ENCODE measurements around the gene AGPAT2.

The AGPAT2 gene

DNA sequence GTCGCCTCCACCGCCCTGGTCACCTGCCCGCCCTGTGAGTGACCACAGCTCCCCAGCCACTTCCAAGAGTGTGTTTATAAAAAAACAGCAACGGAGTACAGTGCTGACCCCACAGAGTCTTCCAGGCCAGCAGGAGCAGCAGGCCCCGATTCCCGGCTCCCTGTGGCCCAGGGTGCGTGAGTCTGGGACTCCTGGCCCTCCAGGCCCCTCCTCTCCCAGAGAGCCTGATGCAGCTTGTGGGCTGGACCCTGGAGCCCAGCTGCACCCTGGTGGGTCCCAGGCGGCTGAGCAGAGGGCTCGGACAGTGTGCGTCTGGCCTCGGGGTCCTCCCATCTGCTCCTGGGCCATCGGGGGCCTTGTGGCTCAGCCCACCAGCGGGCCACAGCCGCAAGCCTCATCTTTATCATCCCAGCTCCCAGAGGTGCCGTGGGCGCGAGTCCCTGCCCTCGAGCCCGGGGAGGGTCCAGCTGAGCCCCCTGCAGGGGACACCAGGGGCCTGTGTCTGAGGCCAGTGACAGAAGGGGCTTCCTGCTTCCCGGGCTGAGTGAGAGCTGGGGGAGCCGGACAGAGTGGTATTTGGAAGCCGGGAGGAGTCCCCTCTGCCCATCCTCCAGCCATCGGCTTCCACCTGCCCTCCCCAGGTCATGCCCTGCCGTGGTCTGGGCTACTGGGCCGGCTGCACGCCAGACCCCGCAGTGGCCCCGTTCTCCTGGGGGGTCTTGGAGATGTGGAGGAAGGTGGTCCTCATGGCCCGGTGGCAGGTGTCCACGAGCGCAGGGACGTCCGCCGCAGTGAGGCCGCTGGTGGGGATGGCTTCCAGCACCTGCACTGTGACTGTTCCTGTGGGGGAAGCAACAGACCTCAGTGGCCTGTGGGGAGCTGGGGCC is 13.9 kb downstream of the AGPAT2 start:
- DNase-seq (ENCODE audit: low spot score), result no peak

DNA sequence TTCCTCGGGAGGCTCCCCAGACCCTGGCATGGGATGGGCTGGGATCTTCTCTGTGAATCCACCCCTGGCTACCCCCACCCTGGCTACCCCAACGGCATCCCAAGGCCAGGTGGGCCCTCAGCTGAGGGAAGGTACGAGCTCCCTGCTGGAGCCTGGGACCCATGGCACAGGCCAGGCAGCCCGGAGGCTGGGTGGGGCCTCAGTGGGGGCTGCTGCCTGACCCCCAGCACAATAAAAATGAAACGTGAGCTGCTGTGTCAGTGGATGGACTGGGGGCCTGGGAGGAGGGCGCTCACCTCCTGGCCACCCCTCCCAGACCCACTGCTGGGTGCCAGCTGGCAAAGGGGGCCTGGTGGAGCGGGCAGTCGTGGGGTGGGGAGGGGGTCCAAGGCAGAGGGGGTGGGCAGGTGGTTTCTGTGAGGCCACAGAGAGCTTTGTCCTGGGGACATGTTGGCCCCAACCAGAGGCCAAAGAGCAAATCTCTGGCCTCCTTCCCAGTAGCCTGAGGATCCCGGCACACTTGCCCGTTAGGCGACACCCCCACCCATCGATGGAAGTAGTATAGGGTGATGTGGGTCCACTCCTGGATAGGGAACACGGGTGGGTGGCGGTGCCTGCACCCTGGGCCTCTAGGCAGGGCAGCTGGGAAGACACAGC is 14.7 kb downstream of the AGPAT2 start:
- no peak for DNase-seq (ENCODE audit: low spot score)

DNA sequence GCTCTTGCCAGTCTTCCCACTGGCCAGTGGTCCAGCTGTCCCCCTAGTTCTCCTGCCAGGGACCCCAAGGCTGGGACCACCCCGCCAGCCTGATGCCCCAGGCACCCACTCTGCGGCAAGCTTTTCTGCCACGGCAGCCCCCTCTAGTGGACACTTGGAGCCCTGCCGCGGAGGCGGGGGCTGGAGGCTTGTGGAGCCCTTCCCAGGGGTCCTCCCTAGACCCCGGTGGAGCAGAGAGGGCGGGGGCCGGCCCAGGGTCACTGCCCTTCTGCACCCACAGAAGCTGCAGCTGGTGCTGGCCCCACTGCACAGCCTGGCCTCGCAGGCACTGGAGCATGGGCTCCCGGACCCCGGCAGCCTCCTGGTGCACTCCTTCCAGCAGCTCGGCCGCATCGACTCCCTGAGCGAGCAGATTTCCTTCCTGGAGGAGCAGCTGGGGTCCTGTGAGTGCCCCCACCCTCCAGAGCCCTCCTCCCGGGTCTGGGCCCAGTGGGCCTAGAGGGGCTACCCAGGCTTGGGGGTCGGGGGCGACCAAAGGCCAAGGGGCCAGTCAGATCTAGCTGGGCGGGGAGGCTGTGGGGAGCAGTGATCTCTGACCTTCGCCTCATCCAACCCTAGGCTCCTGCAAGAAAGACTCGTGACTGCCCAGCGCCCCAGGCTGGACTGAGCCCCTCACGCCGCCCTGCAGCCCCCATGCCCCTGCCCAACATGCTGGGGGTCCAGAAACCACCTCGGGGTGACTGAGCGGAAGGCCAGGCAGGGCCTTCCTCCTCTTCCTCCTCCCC is 15.4 kb downstream of the AGPAT2 start:
- DNase-seq (ENCODE audit: low spot score), result no peak

DNA sequence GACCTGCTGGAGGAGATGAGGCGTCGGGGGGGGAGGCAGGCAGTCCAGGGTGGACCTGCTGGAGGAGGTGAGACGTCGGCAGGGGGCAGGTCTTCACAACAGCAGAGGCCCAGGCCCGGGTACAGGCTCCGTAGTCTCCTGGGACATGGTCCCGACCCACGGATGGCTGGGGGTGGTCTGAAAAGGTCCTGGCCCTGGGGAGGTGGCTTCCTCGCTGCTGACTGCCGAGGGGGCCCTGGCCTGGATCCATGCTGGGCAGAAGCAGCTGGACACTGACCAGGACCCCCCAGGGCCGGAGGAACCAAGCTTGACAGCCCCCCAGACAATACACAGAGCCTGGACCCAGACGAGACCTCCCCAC is 16.0 kb downstream of the AGPAT2 start:
- no peak for DNase-seq (ENCODE audit: low spot score)

DNA sequence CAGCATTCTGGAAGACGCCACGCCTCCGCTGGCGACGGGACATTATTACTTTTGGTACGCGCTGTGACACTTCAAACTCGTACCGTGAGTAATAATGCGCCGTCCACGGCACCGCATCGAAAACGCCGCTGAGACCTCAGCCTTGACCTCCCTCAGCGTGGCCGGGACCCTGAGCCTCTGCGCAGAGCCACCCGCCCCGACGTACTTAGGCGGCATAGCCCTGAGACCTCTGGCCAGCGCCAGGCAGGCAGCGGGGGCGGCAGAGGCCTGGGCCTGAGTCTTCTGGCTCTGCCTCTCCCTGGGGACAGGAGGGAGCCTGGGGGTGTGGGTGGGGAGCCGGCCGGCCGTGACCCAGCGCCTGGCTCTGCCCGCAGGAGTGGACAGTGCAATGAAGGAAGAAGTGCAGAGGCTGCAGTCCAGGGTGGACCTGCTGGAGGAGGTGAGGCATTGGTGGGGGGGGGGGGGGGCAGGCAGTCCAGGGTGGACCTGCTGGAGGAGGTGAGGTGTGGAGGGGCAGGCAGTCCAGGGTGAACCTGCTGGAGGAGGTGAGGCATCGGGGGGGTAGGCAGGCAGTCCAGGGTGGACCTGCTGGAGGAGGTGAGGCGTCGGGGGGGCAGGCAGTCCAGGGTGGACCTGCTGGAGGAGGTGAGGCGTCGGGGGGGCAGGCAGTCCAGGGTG is 16.5 kb downstream of the AGPAT2 start:
- DNase-seq (ENCODE audit: low spot score), result no peak

DNA sequence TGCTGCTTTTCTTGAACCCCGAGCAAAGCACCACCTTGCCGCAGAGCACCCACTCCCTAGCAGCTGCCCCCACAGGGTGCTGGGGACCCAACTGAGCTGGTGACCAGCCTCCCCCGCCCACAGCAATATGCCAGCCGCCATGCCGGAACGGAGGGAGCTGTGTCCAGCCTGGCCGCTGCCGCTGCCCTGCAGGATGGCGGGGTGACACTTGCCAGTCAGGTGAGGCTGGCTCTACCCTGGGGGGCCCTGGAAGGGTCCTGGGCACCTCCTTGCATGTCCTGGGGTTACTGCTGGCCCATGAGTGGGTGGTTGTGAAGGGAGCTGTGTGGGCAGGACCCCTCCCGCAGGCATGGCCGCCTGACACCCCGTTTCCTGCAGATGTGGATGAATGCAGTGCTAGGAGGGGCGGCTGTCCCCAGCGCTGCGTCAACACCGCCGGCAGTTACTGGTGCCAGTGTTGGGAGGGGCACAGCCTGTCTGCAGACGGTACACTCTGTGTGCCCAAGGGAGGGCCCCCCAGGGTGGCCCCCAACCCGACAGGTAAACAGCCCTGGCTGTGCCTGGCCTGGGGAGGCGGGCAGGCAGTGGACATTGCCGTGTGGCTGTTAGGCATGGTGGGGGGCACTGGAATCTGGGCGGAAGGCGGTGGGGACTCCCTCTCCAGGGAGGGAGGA is 17.3 kb downstream of the AGPAT2 start:
- DNase-seq (ENCODE audit: low spot score), result no peak

DNA sequence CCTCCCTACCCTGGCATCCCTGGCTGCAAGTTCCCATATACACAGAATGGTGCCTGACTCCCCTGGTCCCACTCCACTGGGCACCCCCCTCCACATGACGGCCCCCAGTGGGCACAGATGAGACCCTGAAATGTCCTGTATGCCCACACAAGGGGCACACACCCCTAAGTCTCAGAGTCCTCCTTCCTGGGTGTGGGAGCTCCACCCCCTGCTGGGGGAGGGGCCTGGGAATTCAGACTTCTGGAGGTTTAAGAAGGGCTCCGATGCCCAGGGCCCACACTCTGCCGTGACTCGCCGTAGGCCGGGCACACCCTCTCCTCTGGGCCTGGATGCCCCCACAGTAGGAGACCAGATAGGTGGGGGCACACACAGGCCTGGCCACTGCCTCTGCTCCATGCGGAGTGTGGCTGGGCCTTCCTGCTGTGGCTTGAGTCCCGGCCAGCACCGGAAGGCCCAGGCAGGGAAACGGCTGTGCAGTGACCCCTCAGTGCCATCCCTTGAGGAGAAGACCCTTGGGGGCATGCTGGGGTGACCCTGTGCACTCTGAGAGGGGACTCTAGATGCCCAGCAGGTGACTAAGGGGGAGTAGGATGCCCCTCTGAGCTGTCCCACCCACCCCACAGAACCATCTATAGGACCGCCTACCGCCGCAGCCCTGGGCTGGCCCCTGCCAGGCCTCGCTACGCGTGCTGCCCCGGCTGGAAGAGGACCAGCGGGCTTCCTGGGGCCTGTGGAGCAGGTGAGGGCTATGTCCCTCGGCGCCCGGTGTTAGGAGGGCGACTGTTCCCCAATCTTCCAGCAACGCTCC is 18.1 kb downstream of the AGPAT2 start:
- no peak for DNase-seq (ENCODE audit: low spot score)

DNA sequence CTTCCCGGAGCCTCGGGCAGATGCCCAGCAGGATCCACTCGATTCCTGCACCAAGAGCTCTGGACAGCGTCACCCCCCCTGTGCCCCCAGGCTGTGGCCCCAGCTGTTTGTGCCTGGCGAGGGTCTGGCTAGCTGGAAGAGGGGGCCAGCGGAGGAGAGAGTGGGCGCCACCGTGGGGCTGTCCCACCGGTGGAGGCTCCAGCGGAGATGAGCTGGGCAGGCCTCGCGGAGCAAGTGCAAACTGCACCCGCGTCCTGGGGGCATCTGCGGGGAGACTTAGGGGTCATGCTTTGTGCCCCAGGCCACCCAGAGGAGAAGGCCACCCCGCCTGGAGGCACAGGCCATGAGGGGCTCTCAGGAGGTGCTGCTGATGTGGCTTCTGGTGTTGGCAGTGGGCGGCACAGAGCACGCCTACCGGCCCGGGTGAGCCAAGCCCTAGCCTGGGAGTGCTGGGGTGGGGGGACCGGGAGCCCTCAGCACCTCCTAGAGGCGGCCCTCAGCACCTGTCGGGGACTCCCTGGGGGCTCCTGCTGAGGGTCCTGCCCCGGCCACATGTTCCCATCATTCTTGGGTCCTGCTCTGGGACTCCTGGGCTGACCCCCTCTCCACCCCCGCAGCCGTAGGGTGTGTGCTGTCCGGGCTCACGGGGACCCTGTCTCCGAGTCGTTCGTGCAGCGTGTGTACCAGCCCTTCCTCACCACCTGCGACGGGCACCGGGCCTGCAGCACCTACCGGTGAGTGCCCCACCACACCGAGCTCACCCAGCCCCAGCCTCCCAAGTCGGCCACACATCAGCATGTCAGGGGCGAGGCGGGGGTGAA is 19.1 kb downstream of the AGPAT2 start:
- no peak for DNase-seq (ENCODE audit: low spot score)

DNA sequence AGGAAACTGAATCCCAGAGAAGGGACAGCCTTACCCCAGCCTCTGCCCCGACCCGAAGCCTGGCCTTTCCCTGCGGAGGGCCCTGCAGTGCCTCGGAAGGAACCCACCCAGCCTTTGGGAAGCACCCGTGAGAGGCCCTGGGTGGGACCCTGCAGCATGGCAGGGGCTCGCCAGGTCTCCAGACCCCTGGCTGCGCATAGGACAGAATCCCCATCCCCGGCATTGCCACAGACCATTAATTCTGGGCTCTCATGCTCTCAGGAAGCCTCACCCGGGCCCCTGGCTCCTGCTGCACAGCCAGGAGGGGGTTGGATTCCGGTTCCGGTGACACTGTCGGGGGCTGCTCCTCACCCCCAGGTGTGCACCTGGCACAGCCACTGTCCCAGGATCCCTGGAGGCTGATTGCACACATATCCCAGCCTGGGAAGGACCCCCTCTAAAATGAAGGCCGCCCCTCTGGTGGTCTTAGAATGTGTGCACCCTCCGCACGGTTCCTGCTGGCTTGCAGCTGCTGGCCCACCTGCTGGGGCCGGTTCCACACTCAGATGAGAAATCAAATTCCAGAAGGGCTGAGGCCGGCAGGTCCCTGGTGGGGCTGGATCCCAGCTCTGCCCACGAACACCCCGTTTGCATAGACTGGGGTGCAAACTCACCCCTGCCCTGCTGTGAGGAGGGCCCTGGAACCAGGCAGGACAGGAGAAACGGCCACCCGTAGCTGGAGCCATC is 19.9 kb downstream of the AGPAT2 start:
- no peak for DNase-seq (ENCODE audit: low spot score)

DNA sequence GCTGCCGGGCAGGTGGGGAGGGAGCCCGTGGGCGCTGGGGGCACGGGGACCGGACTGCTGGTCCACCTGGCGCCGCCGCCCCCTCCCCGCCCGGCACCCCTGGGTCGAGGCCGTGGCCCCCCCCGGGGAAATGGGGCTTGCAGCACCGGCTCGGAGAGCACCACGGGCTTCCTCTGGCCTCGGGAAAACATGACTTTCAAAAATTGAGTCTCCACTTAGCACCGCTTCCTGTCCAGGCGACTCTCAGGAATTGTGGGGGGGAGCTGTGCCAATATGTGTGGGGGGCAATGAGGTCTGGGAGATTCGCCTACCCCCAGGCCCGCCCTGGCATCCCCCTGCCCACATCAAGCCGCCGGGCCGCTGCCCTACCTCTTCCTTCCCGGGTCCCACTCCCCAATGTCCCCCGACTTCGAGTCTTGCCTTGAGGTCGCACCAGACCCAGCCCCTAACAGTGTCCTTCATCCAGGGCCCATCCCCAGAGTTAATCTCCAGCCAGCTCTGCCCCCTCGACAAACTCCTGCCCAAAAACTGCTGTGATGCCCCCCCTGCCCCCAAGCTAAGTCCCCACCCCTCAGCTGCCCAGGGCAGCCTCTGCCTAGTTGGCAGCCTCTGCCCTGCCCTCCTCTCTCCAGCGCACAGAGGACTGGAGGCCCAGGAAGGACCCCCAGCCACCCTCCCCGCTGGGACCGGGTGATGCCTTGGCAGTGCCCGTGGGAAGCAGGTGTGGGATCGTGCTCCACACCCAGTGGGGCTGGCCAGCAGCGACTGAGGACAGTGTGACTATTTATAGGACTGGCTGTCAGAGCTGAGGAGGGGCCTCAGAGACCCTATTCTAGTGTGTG is 20.7 kb downstream of the AGPAT2 start:
- no peak for DNase-seq (ENCODE audit: low spot score)

DNA sequence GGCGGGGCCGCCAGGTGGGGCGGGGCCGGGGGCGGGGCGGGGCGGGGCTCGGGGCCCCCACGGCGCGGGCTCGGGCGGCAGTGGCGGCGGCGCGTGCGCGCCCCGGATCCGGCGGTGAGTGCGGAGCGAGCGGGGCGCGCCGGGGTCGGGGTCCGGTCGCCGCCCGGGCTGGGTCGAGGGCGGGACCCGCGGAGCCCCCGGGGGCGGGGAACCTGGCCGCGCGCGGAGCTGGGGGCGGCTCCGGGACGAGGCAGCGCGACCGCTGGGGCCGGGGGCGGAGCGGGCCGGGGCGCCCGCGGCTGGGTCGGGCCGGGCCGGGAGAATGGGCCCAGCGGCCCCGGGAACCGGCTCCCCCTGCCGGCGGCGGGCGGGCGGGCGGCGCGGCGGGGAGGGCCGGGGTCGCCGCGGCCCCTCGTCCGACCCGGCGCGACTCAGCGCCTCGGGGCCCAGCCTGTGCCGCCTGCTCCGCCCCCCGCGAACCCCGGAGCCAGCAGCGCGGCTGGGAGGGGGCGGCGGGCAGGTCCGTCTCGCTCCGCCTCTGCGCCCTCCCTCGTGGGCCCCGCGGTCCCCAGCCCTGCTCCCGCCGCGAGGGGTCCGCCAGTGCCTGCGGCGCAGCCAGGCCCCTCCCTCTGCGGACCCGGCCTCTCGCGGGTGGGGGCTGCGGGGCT is 21.4 kb downstream of the AGPAT2 start:
- no peak for DNase-seq (ENCODE audit: low spot score)

DNA sequence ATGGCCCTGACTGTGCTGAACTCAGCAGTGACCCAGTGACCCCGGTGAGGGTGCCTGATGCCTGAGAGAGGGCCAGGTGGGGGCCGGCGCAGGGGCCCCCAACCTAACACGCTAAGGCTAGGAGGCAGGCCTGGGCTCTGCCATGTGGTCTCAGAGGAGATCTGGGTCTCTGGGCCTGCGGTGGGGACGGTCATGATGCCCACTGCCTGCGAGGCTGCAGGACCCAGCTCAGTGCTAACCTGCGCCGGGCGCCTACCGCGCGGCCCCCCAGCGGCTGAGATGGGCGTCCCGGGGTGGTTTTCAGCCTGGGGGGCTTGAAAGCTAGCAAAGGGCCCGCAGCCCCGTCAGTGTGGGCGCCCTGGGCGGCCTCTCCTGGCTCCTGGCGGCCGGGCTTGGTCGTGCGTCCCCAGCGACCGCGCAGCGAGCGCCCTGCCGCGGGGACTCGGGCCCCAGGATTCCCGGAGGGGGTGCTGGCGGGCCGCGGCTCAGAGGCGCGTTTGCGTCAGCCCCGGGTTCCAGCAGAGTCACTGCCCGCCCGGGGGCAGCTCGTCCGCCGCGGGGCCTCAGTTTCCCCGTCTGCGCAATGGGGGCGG is 22.1 kb downstream of the AGPAT2 start:
- DNase-seq (ENCODE audit: low spot score), result no peak

DNA sequence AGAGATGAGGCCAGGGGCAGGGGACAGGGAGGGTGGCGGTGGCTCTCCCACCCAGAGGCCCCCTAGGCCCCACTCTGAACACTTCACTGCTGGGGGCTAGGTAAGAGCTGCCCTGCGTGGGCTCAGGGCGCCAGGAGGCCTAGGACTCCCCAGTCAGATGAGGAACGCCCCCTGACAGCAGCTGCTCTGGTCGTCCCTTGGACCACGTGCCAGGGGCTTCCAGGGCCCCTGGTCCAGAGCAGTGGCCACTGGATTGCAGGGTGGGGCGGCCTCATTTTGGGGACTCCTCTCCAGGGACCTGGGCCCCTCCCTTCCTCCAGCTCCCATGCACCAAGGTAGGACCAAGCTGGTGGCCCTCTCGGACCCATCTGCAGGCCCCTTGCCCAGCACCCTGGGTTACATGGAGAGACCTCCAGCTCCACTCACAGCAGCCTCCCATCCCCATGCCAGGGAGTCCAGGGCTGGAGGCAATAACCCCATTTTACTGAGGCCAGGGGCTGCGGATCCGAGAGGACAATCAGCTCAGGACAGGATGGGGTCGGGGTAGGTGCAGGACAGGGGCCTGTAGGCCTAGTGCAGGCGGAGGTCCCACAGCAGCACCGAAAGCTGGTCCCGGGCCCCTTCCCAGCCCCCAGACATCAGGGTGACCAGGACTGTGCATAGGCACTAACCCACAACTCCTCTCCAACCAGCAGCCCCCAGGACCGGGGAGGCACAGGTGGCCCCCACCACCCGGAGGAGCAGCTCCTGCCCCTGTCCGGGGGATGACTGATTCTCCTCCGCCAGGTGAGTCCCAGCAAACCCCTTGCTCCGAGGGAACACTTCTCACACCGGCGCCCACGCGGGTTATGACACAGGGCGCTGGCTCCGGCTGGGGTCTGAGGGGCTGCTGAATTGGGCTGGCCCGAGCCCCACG is 23.0 kb downstream of the AGPAT2 start:
- DNase-seq (ENCODE audit: low spot score), result no peak

DNA sequence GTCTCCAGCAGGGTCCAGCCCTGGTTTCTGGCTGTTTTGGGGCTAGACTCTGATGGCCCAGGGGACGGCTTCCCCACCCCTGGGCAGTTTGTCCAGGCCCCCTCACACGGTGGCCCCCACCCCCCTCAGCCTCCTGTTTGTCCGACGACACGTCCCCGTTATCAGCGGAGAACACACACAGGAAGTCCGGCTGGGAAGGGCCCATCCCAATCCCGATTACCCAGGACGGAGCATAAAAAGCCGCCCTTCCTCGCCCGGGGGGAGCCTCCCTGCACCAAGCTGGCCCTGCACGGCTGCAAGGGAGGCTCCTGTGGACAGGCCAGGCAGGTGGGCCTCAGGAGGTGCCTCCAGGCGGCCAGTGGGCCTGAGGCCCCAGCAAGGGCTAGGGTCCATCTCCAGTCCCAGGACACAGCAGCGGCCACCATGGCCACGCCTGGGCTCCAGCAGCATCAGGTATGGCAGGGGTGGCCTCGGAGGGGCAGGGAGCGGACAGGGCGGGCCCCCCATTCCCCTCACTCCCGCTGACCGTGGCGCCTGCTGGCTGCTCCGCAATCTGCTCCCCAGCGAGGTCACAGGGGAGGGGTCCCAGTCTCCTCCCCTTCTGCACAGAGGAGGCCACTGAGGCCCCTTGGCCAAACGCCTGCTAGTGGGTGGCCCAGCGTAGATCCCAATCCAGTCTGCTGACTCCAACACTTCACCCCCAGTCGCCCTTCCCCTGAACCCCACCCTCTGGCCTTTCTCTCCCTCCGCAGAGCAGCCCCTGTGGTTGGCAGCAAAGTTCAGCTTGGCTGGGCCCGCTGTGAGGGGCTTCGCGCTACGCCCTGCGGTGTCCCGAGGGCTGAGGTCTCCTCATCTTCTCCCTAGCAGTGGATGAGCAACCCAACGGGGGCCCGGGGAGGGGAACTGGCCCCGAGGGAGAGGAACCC is 24.3 kb downstream of the AGPAT2 start, which contains the start of gene EGFL7:
Gene EGFL7 (plus strand): TSS at position 261 of the 926 bp plus-strand sequence. CDS start 5,367 bp downstream, outside the sequence.
- DNase-seq (ENCODE audit: low spot score), result no peak

DNA sequence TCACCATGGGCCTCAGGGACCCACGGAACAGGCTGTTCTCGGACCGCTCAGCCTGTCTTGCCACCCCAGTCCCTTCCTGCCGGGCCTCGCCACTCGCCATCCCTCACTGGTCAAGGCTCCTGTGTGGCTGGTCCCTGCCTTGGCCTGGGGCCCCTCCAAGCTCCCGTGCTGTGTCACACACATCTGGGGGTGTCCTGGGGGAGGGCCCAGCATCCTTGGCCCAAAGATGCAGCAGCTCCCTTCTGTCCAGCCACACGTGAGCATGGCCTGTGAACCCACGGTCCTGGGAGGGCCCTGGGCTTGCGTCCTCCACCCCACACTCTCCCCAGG is 25.0 kb downstream of the AGPAT2 start:
- DNase-seq (ENCODE audit: low spot score), result no peak

Data from pons (tissue), 1 donor.